Loucy (cell line): ENCODE results near the gene EIF4EBP2.

Experiments used
- CTCF ChIP-seq: fragments of 200-600 bp; sonication (generic); conservative IDR thresholded peaks from 2 replicates; pipeline ENCODE4 v1.5.1; 2014; ENCODE audit warnings: mild to moderate bottlenecking, antibody characterized with exemption, low read length
- EZH2phosphoT487 ChIP-seq: fragments of 200-600 bp; IDR thresholded peaks from 2 replicates; pipeline ENCODE4 v1.6.1; 2018; ENCODE audit warnings: antibody characterized with exemption, mild to moderate bottlenecking, moderate library complexity, borderline replicate concordance

- TF ChIP-seq CTCF (no peak), EZH2phosphoT487 (no peak)
These were observed 13.6 kb downstream of the EIF4EBP2 start for GRCh38 chr10:70417568-70417967.
